ENCODE data around the gene LIMK1. TPM values are rescaled to one million over a fixed set of nuclear protein-coding genes. Genes with fewer than 3 reads are reported as not detected.

The LIMK1 gene
- total and polyA plus RNA-seq, 2 experiments from 2014 or later, result 13.0 to 96.5 TPM

- Histone ChIP-seq H3K36me3 (ENCODE audit: insufficient read depth) (no peaks in the 10 kb centered on the region; the same call in 1 of the 2 replicates), H3K9me2 (ENCODE audit: insufficient read depth) (no peaks in the 10 kb centered on the region), H3K79me2 (replicated peaks; ENCODE audit: insufficient read depth) (no peaks in the 10 kb centered on the region), H3K27me3 (ENCODE audit: insufficient read depth) (no peaks in the 10 kb centered on the region), H3K27ac (ENCODE audit: low read depth) (no peak overlapping the region), H3F3A (replicated peaks; ENCODE audit: low read depth) (no peaks in the 10 kb centered on the region), H3K4me3 (no peak overlapping the region), H3K4me1 (ENCODE audit: insufficient read depth) (no peaks in the 10 kb centered on the region), H2AFZ (no peak overlapping the region), H3K4me2 (no peak overlapping the region), H4K20me1 (replicated peaks; ENCODE audit: insufficient read depth) (no peaks in the 10 kb centered on the region; the same call in 1 of the 2 replicates)
- DNase-seq (ENCODE audit: low spot score) (no peak), ATAC-seq (no peak)
- Mint-ChIP-seq H3K27ac (no peak overlapping the region), H3K4me3 (no peak overlapping the region), H3K9me3 (peaks cover 5% of the 10 kb centered on the region; the same call in 2 of the 3 replicates), H3K27me3 (ENCODE audit: insufficient read depth, low read depth, poor library complexity) (peaks cover 13% of the 10 kb centered on the region), H3K36me3 (ENCODE audit: low read depth) (no peaks in the 10 kb centered on the region), H3K4me1 (no peaks in the 10 kb centered on the region)
- TF ChIP-seq, protein P1, sequence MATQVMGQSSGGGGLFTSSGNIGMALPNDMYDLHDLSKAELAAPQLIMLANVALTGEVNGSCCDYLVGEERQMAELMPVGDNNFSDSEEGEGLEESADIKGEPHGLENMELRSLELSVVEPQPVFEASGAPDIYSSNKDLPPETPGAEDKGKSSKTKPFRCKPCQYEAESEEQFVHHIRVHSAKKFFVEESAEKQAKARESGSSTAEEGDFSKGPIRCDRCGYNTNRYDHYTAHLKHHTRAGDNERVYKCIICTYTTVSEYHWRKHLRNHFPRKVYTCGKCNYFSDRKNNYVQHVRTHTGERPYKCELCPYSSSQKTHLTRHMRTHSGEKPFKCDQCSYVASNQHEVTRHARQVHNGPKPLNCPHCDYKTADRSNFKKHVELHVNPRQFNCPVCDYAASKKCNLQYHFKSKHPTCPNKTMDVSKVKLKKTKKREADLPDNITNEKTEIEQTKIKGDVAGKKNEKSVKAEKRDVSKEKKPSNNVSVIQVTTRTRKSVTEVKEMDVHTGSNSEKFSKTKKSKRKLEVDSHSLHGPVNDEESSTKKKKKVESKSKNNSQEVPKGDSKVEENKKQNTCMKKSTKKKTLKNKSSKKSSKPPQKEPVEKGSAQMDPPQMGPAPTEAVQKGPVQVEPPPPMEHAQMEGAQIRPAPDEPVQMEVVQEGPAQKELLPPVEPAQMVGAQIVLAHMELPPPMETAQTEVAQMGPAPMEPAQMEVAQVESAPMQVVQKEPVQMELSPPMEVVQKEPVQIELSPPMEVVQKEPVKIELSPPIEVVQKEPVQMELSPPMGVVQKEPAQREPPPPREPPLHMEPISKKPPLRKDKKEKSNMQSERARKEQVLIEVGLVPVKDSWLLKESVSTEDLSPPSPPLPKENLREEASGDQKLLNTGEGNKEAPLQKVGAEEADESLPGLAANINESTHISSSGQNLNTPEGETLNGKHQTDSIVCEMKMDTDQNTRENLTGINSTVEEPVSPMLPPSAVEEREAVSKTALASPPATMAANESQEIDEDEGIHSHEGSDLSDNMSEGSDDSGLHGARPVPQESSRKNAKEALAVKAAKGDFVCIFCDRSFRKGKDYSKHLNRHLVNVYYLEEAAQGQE (IDR thresholded peaks at IDR 0.05; ENCODE audit: unreplicated experiment), result no peak
- TF ChIP-seq ETS1 (IDR thresholded peaks at IDR 0.05) (no peak), CREB1 (CRISPR knock-in tag; IDR thresholded peaks at IDR 0.05; ENCODE audit: low read depth) (no peak), EZH2 (IDR thresholded peaks at IDR 0.05; ENCODE audit: low read depth, unreplicated experiment) (no peak), ZNF331 (CRISPR knock-in tag; IDR thresholded peaks at IDR 0.05; ENCODE audit: low read depth) (no peak), NANOG (IDR thresholded peaks at IDR 0.05; ENCODE audit: borderline replicate concordance) (no peak), EZH2phosphoT487 (IDR thresholded peaks at IDR 0.05; ENCODE audit: unreplicated experiment) (no peak), JUNB (IDR thresholded peaks at IDR 0.05; ENCODE audit: unreplicated experiment) (no peak), ZNF462 (CRISPR knock-in tag; IDR thresholded peaks at IDR 0.05) (no peak), POLR2AphosphoS5 (IDR thresholded peaks at IDR 0.05; ENCODE audit: low read depth) (no peak), CTCF (conservative IDR thresholded peaks at IDR 0.05; ENCODE audit: low read depth in 2 of 2) (no peak), STAT1 (IDR thresholded peaks at IDR 0.05; ENCODE audit: unreplicated experiment) (no peak), ZNF114 (CRISPR knock-in tag; IDR thresholded peaks at IDR 0.05) (no peak)
These were observed 70.1 kb downstream of the LIMK1 start for GRCh38 chr7:74153736-74154135.
